SHP77 (cell line): ENCODE measurements around the gene ARHGAP19.
"Not testable (repeated sequence)": the region's sequence is repeated elsewhere in the genome, so short reads cannot be mapped to it uniquely, and the experiment has no call there.

ENCODE experiments used
- DNase-seq, 2 experiments: peaks; one replicate each; lab custom pipeline; 2025; lab: John Stamatoyannopoulos, UW

Gene ARHGAP19

GRCh38 chr10:97321032-97321803 is 28.8 kb upstream of the ARHGAP19 start:
- peak; percentile 37 to 74 for DNase-seq

GRCh38 chr10:97320480-97321031 is 28.1 kb upstream of the ARHGAP19 start:
- no peak for DNase-seq

- peak; percentile 69 to 78 for DNase-seq
Observed at GRCh38 chr10:97319671-97320479, 27.4 kb upstream of the ARHGAP19 start.

GRCh38 chr10:97318772-97319651 is 26.6 kb upstream of the ARHGAP19 start, which contains the start of gene FRAT1:
Gene FRAT1, plus strand, starts transcription at chr10:97319271. Its CDS starts 183 bp downstream, at chr10:97319454.
- peak; percentile 74 to 76 for DNase-seq

GRCh38 chr10:97314671-97315070 is 22.2 kb upstream of the ARHGAP19 start:
- DNase-seq: no peak

- no peak for DNase-seq
Observed at GRCh38 chr10:97312897-97313296, 20.5 kb upstream of the ARHGAP19 start.

GRCh38 chr10:97311111-97311626 is 18.7 kb upstream of the ARHGAP19 start:
- DNase-seq: no peak

GRCh38 chr10:97307866-97308780 is 15.7 kb upstream of the ARHGAP19 start:
- DNase-seq: no peak

GRCh38 chr10:97307441-97307840 is 15.0 kb upstream of the ARHGAP19 start:
- DNase-seq: no peak

GRCh38 chr10:97302088-97302791 is 9.8 kb upstream of the ARHGAP19 start:
- no peak for DNase-seq

- DNase-seq: no peak
Observed at GRCh38 chr10:97300980-97301379, 8.5 kb upstream of the ARHGAP19 start.

GRCh38 chr10:97298223-97298571 is 5.8 kb upstream of the ARHGAP19 start:
- no peak for DNase-seq

GRCh38 chr10:97297556-97298222 is 5.3 kb upstream of the ARHGAP19 start:
- DNase-seq: no peak

- DNase-seq: no peak
Observed at GRCh38 chr10:97292862-97293198, 393 bp upstream of the ARHGAP19 start.

GRCh38 chr10:97291357-97292096 is 910 bp downstream of the ARHGAP19 start:
- DNase-seq: no peak

GRCh38 chr10:97290576-97291356 is 1.7 kb downstream of the ARHGAP19 start:
- DNase-seq: not testable (repeated sequence)

GRCh38 chr10:97290076-97290475 is 2.4 kb downstream of the ARHGAP19 start:
- not testable (repeated sequence) for DNase-seq

GRCh38 chr10:97280783-97281182 is 11.7 kb downstream of the ARHGAP19 start:
- no peak for DNase-seq
